Loucy (cell line): ENCODE measurements around the gene VWA8.

ENCODE experiments used
- EZH2phosphoT487 ChIP-seq: fragments of 200-600 bp; IDR thresholded peaks from 2 replicates; pipeline ENCODE4 v1.6.1; 2018; ENCODE audit warnings: antibody characterized with exemption, mild to moderate bottlenecking, moderate library complexity, borderline replicate concordance
- TF ChIP-seq, protein P1 (sequence below): fragments of 200-600 bp; sonication (generic); conservative IDR thresholded peaks from 2 replicates; pipeline ENCODE4 v1.5.1; 2014; ENCODE audit warnings: mild to moderate bottlenecking, antibody characterized with exemption, low read length

DNA sequence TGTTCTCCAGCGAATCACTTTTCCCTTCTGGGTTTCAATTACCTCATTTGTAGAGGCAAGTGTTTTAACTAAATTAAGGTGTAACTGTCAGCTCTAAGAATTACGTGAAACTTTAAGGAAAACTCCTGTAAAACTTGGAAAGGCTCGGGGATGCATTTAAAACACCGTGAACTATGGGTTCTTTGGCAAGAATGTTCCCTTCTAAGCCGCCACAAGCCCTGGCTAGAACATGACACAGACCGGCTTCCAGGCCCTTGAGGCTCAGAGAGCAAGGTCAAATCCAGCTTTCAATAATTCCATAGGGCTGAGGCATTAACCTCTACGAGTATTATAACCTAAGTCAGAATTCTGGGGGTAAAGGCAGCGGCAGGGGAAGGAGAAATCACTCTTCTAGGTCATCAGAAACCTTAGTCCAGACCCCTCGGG, 685 bp downstream of the VWA8 start:
- TF ChIP-seq, protein P1, sequence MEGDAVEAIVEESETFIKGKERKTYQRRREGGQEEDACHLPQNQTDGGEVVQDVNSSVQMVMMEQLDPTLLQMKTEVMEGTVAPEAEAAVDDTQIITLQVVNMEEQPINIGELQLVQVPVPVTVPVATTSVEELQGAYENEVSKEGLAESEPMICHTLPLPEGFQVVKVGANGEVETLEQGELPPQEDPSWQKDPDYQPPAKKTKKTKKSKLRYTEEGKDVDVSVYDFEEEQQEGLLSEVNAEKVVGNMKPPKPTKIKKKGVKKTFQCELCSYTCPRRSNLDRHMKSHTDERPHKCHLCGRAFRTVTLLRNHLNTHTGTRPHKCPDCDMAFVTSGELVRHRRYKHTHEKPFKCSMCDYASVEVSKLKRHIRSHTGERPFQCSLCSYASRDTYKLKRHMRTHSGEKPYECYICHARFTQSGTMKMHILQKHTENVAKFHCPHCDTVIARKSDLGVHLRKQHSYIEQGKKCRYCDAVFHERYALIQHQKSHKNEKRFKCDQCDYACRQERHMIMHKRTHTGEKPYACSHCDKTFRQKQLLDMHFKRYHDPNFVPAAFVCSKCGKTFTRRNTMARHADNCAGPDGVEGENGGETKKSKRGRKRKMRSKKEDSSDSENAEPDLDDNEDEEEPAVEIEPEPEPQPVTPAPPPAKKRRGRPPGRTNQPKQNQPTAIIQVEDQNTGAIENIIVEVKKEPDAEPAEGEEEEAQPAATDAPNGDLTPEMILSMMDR: no peak
- TF ChIP-seq EZH2phosphoT487: no peak
